IMR-90 (cell line): ENCODE results near the gene KCTD12. TPM values are rescaled to one million over a fixed set of nuclear protein-coding genes. Genes with fewer than 3 reads are reported as not detected.

Experiments
- ATAC-seq: fragments of 200-7000 bp; cut with Tn5 transposase; 2 replicates; pipeline ENCODE4 v1.9.1; 2020; ENCODE audit warnings: low read depth, mild to moderate bottlenecking, moderate library complexity
- BruUV-seq: library from RNA; stranded (reverse); fragments of 400-500 nt; replicated peaks from 2 replicates; lab custom pipeline; 2021; lab: Mats Ljungman, UMichigan
- CTCF ChIA-PET: fragments of 300-600 bp; formaldehyde crosslinking; extraction: SDS; loops from one replicate; lab custom pipeline; 2021; ENCODE audit warnings: antibody characterized with exemption; lab: Yijun Ruan, JAX
- POLR2A ChIA-PET: fragments of 300-600 bp; sonication (Branson Sonifier 250); formaldehyde crosslinking; loops from one replicate; lab custom pipeline; 2022; ENCODE audit warnings: antibody characterized with exemption; ENCODE audit not compliant: unreplicated experiment; lab: Charles Lee
- DNase-seq: peaks from one replicate; pipeline ENCODE4 v3.0.0; 2013
- H2AFZ ChIP-seq: replicated peaks from 2 replicates; pipeline ENCODE3; 2013; ENCODE audit warnings: low read length, mild to moderate bottlenecking; ENCODE audit not compliant: poor library complexity
- H2AK5ac ChIP-seq: 2 replicates; pipeline ENCODE4 v1.6.1; 2013; ENCODE audit warnings: low read depth, low read length, inconsistent platforms
- H2AK9ac ChIP-seq: replicated peaks from 2 replicates; pipeline ENCODE3; 2013; ENCODE audit warnings: mild to moderate bottlenecking, low read depth, low read length, moderate library complexity; ENCODE audit not compliant: poor library complexity
- H2BK120ac ChIP-seq: 2 replicates; pipeline ENCODE4 v1.6.1; 2013; ENCODE audit warnings: low read depth, low read length, inconsistent platforms
- H2BK15ac ChIP-seq: 3 replicates; pipeline ENCODE4 v1.6.1; 2013; ENCODE audit warnings: low read depth, low read length, inconsistent platforms
- H2BK20ac ChIP-seq: 2 replicates; pipeline ENCODE4 v1.6.1; 2013; ENCODE audit warnings: low read depth, mild to moderate bottlenecking, inconsistent platforms, low read length, moderate library complexity
- H2BK5ac ChIP-seq: 2 replicates; pipeline ENCODE4 v1.6.1; 2013; ENCODE audit warnings: mild to moderate bottlenecking, low read depth, low read length, inconsistent platforms; ENCODE audit not compliant: poor library complexity, severe bottlenecking
- H3K14ac ChIP-seq: replicated peaks from 2 replicates; pipeline ENCODE4 v1.6.1; 2013; ENCODE audit warnings: low read depth, low read length, inconsistent platforms
- H3K18ac ChIP-seq: 2 replicates; pipeline ENCODE4 v1.6.1; 2013; ENCODE audit warnings: low read depth, low read length, control low read depth
- H3K23ac ChIP-seq: 2 replicates; pipeline ENCODE4 v1.6.1; 2013; ENCODE audit warnings: low read depth, low read length, inconsistent platforms
- H3K27ac ChIP-seq: 2 replicates; pipeline ENCODE4 v1.5.1; 2013; ENCODE audit warnings: mild to moderate bottlenecking, control low read depth, low read length; ENCODE audit not compliant: insufficient read depth
- H3K27me3 ChIP-seq: 2 replicates; pipeline ENCODE4 v1.6.1; 2013; ENCODE audit warnings: low read length; ENCODE audit not compliant: control insufficient read depth, insufficient read depth
- H3K36me3 ChIP-seq: 2 replicates; pipeline ENCODE4 v1.6.1; 2013; ENCODE audit warnings: low read length, mixed read lengths; ENCODE audit not compliant: control insufficient read depth, insufficient read depth
- H3K4ac ChIP-seq: 2 replicates; pipeline ENCODE4 v1.6.1; 2013; ENCODE audit warnings: low read depth, low read length, inconsistent platforms
- H3K4me1 ChIP-seq: 2 replicates; pipeline ENCODE4 v1.6.1; 2013; ENCODE audit warnings: low read length, mixed read lengths; ENCODE audit not compliant: control insufficient read depth, insufficient read depth
- H3K4me2 ChIP-seq: 2 replicates; pipeline ENCODE4 v1.6.1; 2013; ENCODE audit warnings: low read depth, mild to moderate bottlenecking, control low read depth, low read length, moderate library complexity
- H3K4me3 ChIP-seq: 2 replicates; pipeline ENCODE4 v1.5.1; 2013; ENCODE audit warnings: low read depth, mild to moderate bottlenecking, control low read depth, low read length, moderate library complexity; ENCODE audit not compliant: insufficient read depth
- H3K56ac ChIP-seq: 2 replicates; pipeline ENCODE4 v1.6.1; 2013; ENCODE audit warnings: low read length, inconsistent platforms; ENCODE audit not compliant: insufficient read depth; ENCODE audit errors: extremely low read depth
- H3K79me1 ChIP-seq, 2 experiments: 2 replicates each; pipeline ENCODE4 v1.6.1; 2013; ENCODE audit warnings: low read length in 2 of 2, inconsistent platforms in 1 of 2, low read depth in 1 of 2
- H3K9ac ChIP-seq: 2 replicates; pipeline ENCODE4 v1.6.1; 2013; ENCODE audit warnings: low read depth, low read length, control low read depth
- H3K9me1 ChIP-seq: 2 replicates; pipeline ENCODE4 v1.6.1; 2013; ENCODE audit warnings: low read length, inconsistent platforms; ENCODE audit not compliant: insufficient read depth
- H3K9me3 ChIP-seq: 2 replicates; pipeline ENCODE4 v1.6.1; 2013; ENCODE audit warnings: low read length; ENCODE audit not compliant: control insufficient read depth, insufficient read depth
- H4K20me1 ChIP-seq: 2 replicates; pipeline ENCODE4 v1.6.1; 2013; ENCODE audit warnings: low read length, inconsistent platforms; ENCODE audit not compliant: insufficient read depth
- H4K5ac ChIP-seq: 2 replicates; pipeline ENCODE4 v1.6.1; 2013; ENCODE audit warnings: mild to moderate bottlenecking, low read depth, low read length, control low read depth
- H4K8ac ChIP-seq, 2 experiments: 2 replicates each; pipeline ENCODE4 v1.6.1; 2013; ENCODE audit warnings: low read depth in 2 of 2, low read length in 2 of 2, control low read depth in 1 of 2, inconsistent platforms in 1 of 2
- H4K91ac ChIP-seq: 2 replicates; pipeline ENCODE4 v1.6.1; 2013; ENCODE audit warnings: low read depth, low read length, inconsistent platforms; ENCODE audit not compliant: insufficient read depth
- BHLHE40 ChIP-seq: fragments of 150-350 bp; IDR thresholded peaks from 2 replicates; pipeline ENCODE4 v1.6.1; 2016; ENCODE audit warnings: mild to moderate bottlenecking, low read depth, low read length
- CEBPB ChIP-seq: IDR thresholded peaks from 2 replicates; pipeline ENCODE4 v1.6.1; 2012; ENCODE audit warnings: low read depth, low read length, improper control_type of control experiment
- CHD1 ChIP-seq: IDR thresholded peaks from 2 replicates; pipeline ENCODE4 v1.6.1; 2012; ENCODE audit warnings: low read depth, low read length, improper control_type of control experiment
- WGBS, 2 experiments: methylation state at CpG; one replicate each; pipeline versions ENCODE4 v1.1.5 to v1.1.7; 2013; ENCODE audit warnings: missing lambda C conversion rate in 2 of 2; ENCODE audit not compliant: insufficient read length in 1 of 2; ENCODE audit errors: extremely low coverage in 2 of 2; 5-methylcytosine and 5-hydroxymethylcytosine counted together
- dilution Hi-C: fragments of 300-500 bp; cut with HindIII; formaldehyde crosslinking; loops from one replicate; pipeline ENCODE4 v1.14.3; 2018; ENCODE audit warnings: low sequenced_read_pairs; ENCODE audit not compliant: unreplicated experiment
- in situ Hi-C: fragments of 300-500 bp; cut with MboI; formaldehyde crosslinking; loops from 3 replicates; pipeline ENCODE4 v1.14.3; 2019; ENCODE audit warnings: low sequenced_read_pairs, inconsistent platforms, mixed read lengths
- intact Hi-C: fragments of 100-400 bp; cut with micrococcal nuclease; formaldehyde crosslinking; loops from 2 replicates; pipeline ENCODE4 v1.10.0; 2022
- polyA plus RNA-seq, 3 experiments: library from polyadenylated mRNA; depleted of rRNA; stranded (reverse); fragments of >200 nt; gene quantifications; 2 replicates each; pipeline ENCODE4 v1.2.3, GENCODE V29; 2012; ENCODE audit warnings: low replicate concordance in 1 of 3
- total RNA-seq: library from RNA; depleted of rRNA; stranded (reverse); fragments of >200 nt; gene quantifications from 2 replicates; pipeline ENCODE4 v1.2.3, GENCODE V29; 2012

KCTD12 gene
- total and polyA plus RNA-seq, 2 of the 4 experiments (the other 2 are of a cell fraction), result 1.8 to 1.9 TPM

DNA sequence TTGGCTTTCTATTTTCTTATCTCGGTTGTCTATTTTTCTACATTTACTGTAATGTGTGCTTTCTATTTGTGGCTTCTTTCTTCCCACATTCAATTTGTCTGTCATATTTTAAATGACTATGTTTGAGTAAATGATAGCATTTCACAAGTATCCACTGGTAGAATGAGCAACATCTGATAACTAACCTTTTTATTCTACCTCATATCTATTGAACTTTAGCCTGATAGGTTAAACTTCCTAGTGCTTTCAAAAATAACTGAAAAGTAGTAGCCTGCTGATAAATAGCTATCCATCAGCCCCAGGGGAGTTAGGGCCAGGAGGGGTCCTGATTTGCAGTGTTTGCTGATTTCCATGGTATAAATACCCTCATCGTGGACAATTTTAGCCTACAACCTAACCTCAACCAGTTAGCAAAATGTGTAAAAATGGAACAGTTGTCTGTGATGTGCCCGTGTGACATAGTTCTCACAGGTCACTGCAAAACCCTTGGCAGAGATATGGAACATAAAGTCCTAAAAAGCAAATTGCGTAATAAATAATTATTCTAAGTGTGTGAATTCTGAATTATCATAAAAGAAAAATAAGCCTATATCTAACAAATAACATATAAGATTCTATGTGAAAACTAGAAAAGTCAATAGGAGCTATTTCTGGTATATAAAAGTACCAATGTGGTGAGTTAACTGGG, 32.1 kb downstream of the KCTD12 start:
- no peaks in the 10 kb centered on the region for H3K36me3 ChIP-seq
- H2AFZ ChIP-seq, result no peak overlapping the region
- H4K91ac ChIP-seq, result no peak overlapping the region
- no peak overlapping the region for H3K56ac ChIP-seq
- no peaks in the 10 kb centered on the region for H3K79me1 ChIP-seq
- ATAC-seq, result no peak
- CTCF ChIA-PET, result no interaction called here
- no peaks in the 10 kb centered on the region for H4K20me1 ChIP-seq
- peaks cover 3% of the 10 kb centered on the region for H3K4me1 ChIP-seq
- no peak overlapping the region for H2BK15ac ChIP-seq
- H2BK5ac ChIP-seq, result no peak overlapping the region
- no peak overlapping the region for H3K4me2 ChIP-seq
- no peak overlapping the region for H4K8ac ChIP-seq
- no peak overlapping the region for H3K9ac ChIP-seq
- in situ Hi-C loops, result no loop called here
- no peaks in the 10 kb centered on the region for H3K9me3 ChIP-seq
- no peak overlapping the region for H3K23ac ChIP-seq
- dilution Hi-C loops, result no loop called here
- no peak overlapping the region for H4K5ac ChIP-seq
- H2AK9ac ChIP-seq, result no peak overlapping the region
- H3K9me1 ChIP-seq, result no peaks in the 10 kb centered on the region; the same call in none of the 2 replicates
- H2AK5ac ChIP-seq, result no peak overlapping the region
- BruUV-seq, result no TSS peak
- H2BK120ac ChIP-seq, result no peak overlapping the region
- H3K14ac ChIP-seq, result no peak overlapping the region
- H3K4me3 ChIP-seq, result no peak overlapping the region
- TF ChIP-seq CEBPB (peak; percentile 77), BHLHE40 (no peak), CHD1 (no peak)
- H2BK20ac ChIP-seq, result no peak overlapping the region
- intact Hi-C loops, result no loop called here
- H3K18ac ChIP-seq, result no peak overlapping the region
- DNase-seq, result no peak
- no peak overlapping the region for H3K4ac ChIP-seq
- H3K27ac ChIP-seq, result no peak overlapping the region
- POLR2A ChIA-PET, result no interaction called here
- no peaks in the 10 kb centered on the region for H3K27me3 ChIP-seq
- WGBS, 2 experiments, result no CpG with 5 or more reads among the region's 4 CpGs
